ENCODE results near the gene RABAC1. TPM values are rescaled to one million over a fixed set of nuclear protein-coding genes. Genes with fewer than 3 reads are reported as not detected.

RABAC1 gene
- total and polyA plus RNA-seq, 2 of the 8 experiments (the other 6 are each of a cell fraction or from before 2014, with no cell fraction given): 124 to 439 TPM

GRCh38 chr19:41981724-41982123 lies 22.6 kb upstream of the RABAC1 start (continued):
- TF ChIP-seq RBBP5 (IDR thresholded peaks at IDR 0.05; ENCODE audit: borderline replicate concordance, low read depth, low read length): no peak
- TF ChIP-seq, protein P1, sequence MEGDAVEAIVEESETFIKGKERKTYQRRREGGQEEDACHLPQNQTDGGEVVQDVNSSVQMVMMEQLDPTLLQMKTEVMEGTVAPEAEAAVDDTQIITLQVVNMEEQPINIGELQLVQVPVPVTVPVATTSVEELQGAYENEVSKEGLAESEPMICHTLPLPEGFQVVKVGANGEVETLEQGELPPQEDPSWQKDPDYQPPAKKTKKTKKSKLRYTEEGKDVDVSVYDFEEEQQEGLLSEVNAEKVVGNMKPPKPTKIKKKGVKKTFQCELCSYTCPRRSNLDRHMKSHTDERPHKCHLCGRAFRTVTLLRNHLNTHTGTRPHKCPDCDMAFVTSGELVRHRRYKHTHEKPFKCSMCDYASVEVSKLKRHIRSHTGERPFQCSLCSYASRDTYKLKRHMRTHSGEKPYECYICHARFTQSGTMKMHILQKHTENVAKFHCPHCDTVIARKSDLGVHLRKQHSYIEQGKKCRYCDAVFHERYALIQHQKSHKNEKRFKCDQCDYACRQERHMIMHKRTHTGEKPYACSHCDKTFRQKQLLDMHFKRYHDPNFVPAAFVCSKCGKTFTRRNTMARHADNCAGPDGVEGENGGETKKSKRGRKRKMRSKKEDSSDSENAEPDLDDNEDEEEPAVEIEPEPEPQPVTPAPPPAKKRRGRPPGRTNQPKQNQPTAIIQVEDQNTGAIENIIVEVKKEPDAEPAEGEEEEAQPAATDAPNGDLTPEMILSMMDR (IDR thresholded peaks at IDR 0.05; ENCODE audit: control extremely low read depth in 1 of 3, insufficient read depth in 1 of 3, low read depth in 1 of 3, low read length in 3 of 3): no peak
- no peak for TF ChIP-seq EZH2 (IDR thresholded peaks at IDR 0.05; ENCODE audit: low read depth, low read length, severe bottlenecking)
- TF ChIP-seq POLR2A (IDR thresholded peaks at IDR 0.05; ENCODE audit: control extremely low read depth in 1 of 2, low read depth in 2 of 2, low read length in 2 of 2): no peak
- TF ChIP-seq SRF (IDR thresholded peaks at IDR 0.05; ENCODE audit: low read depth, low read length): no peak
- no peak for TF ChIP-seq TCF12 (IDR thresholded peaks at IDR 0.05; ENCODE audit: low read depth, low read length)
- no peak for TF ChIP-seq EGR1 (IDR thresholded peaks at IDR 0.05; ENCODE audit: borderline replicate concordance, low read depth, low read length)

Measured in H1 (cell line).